ENCODE results near the gene RPL41. TPM values are rescaled to one million over a fixed set of nuclear protein-coding genes. Genes with fewer than 3 reads are reported as not detected.
A peak's percentile ranks its signal among the peaks of the same experiment; 100 is the strongest.

The RPL41 gene
- total and polyA plus RNA-seq, 9 of the 15 experiments (the other 6 are each of a cell fraction or from before 2014, with no cell fraction given): 3,403 to 11,276 (median 5,604) TPM

GRCh38 chr12:56152132-56152755 lies 35.8 kb downstream of the RPL41 start, which contains the start of gene MYL6B (continued):
- no peak; the same call in 1 of the 2 replicates for TF ChIP-seq ZNF592 (IDR thresholded peaks at IDR 0.05)
- TF ChIP-seq POLR2AphosphoS2 (IDR thresholded peaks at IDR 0.05; ENCODE audit: low read length): no peak
- peak; percentile 39 for TF ChIP-seq NEUROD1 (IDR thresholded peaks at IDR 0.05; ENCODE audit: borderline replicate concordance, low read depth, low read length, partially characterized antibody)
- peak; percentile 90 for TF ChIP-seq NR2C1 (IDR thresholded peaks at IDR 0.05)
- TF ChIP-seq NR2C1 (tag; IDR thresholded peaks at IDR 0.05): peak; percentile 92
- TF ChIP-seq REST (IDR thresholded peaks at IDR 0.05; ENCODE audit: borderline replicate concordance): no peak
- no peak for TF ChIP-seq REST (CRISPR knock-in tag; IDR thresholded peaks at IDR 0.05; ENCODE audit: low read depth)
- no peak for TF ChIP-seq CSDE1 (IDR thresholded peaks at IDR 0.05)
- no peak for TF ChIP-seq NCOA6 (IDR thresholded peaks at IDR 0.05)
- peak in 1 of 3 experiments; percentile 65; a peak in 2 of 6 replicates for TF ChIP-seq ZBTB11 (CRISPR knock-in tag; IDR thresholded peaks at IDR 0.05)
- TF ChIP-seq NCOA2 (IDR thresholded peaks at IDR 0.05; ENCODE audit: partially characterized antibody in 2 of 2): no peak
- no peak for TF ChIP-seq ZFP30 (CRISPR knock-in tag; IDR thresholded peaks at IDR 0.05; ENCODE audit: borderline replicate concordance)

Data from K562 (cell line).